Activated CD8-positive, alpha-beta T cell treated with anti-CD3 and anti-CD28 coated beads, Interleukin-2, amount 10 ng/mL, durations not matched to agents 7 days and 5 days (primary cell): Measurements from ENCODE around the gene CPO. TPM values are rescaled to one million over a fixed set of nuclear protein-coding genes. Genes with fewer than 3 reads are reported as not detected.

Experiments used
- total RNA-seq, 2 experiments: library from RNA; stranded (reverse); gene quantifications; one replicate each; pipeline ENCODE4 v1.2.3, GENCODE V29; 2021

The CPO gene
- total RNA-seq, 2 experiments from 2014 or later: not detected

Other genes with a start within 250 kb of the CPO start
- not detected for gene DYTN, start 221.1 kb upstream of the CPO start, total RNA-seq
- gene MDH1B, start 174.2 kb upstream of the CPO start, total RNA-seq: under 1 TPM; 0.55 to 0.57 TPM
- 10 to 100 TPM; 20.2 to 20.8 TPM for gene FASTKD2, start 173.9 kb upstream of the CPO start, total RNA-seq
- 10 to 100 TPM; 16.5 to 19.2 TPM for gene KLF7, start 226.4 kb downstream of the CPO start, total RNA-seq